Chondrocyte (in vitro differentiated cells): ENCODE results near the gene ADAT3. TPM values are rescaled to one million over a fixed set of nuclear protein-coding genes. Genes with fewer than 3 reads are reported as not detected.

ENCODE experiments used
- DNase-seq: peaks from one replicate; pipeline ENCODE4 v3.0.0; 2021; ENCODE audit warnings: mixed read lengths, low spot score
- H3K27ac Mint-ChIP-seq: one replicate; pipeline ENCODE4 v1.8.0; 2021; ENCODE audit warnings: mild to moderate bottlenecking, moderate library complexity, mixed read lengths; ENCODE audit not compliant: unreplicated experiment
- H3K27me3 Mint-ChIP-seq: 2 replicates; pipeline ENCODE4 v1.8.0; 2021; ENCODE audit warnings: low read depth, mixed read lengths
- H3K36me3 Mint-ChIP-seq: 2 replicates; pipeline ENCODE4 v1.8.0; 2021; ENCODE audit warnings: low read depth, mixed read lengths
- H3K4me1 Mint-ChIP-seq: 2 replicates; pipeline ENCODE4 v1.8.0; 2021; ENCODE audit warnings: low read depth, mild to moderate bottlenecking, mixed read lengths
- H3K4me3 Mint-ChIP-seq: one replicate; pipeline ENCODE4 v1.8.0; 2021; ENCODE audit warnings: mild to moderate bottlenecking, moderate library complexity, mixed read lengths; ENCODE audit not compliant: unreplicated experiment
- H3K9me3 Mint-ChIP-seq: 2 replicates; pipeline ENCODE4 v1.8.0; 2021; ENCODE audit warnings: low read depth, mixed read lengths
- CTCF ChIP-seq: fragments of 200-600 bp; sonication (generic); IDR thresholded peaks from 2 replicates; pipeline ENCODE4 v1.5.0; 2021; ENCODE audit warnings: antibody characterized with exemption, mild to moderate bottlenecking, moderate library complexity
- long read RNA-seq: library from polyadenylated mRNA; stranded (forward); transcript quantifications from one replicate; pipeline ENCODE4 v2.0.0, GENCODE V29; 2021
- total RNA-seq: library from RNA; stranded (reverse); gene quantifications from 3 replicates; pipeline ENCODE4 v1.2.1, GENCODE V29; 2021

Gene ADAT3
- 3.2 to 4.3 TPM (median 3.6 TPM) in 3 replicates for total RNA-seq
- long read RNA-seq, transcript ADAT3-201 (2 exons, 1,620 nt), result major isoform, 7 of 11 reads
- long read RNA-seq, partial matches to known transcripts, result 0 of 11 reads
- long read RNA-seq, other reads (novel, unspliced or antisense), result 4 of 11 reads

- Mint-ChIP-seq H3K4me3 (peak within 1 kb of the TSS; percentile 84), H3K4me1 (peaks cover 39% of the 10 kb centered on the region), H3K27me3 (no peaks in the 10 kb centered on the region), H3K27ac (peak within 1 kb of the TSS; percentile 91), H3K9me3 (no peaks in the 10 kb centered on the region), H3K36me3 (no peaks in the 10 kb centered on the region)
- DNase-seq, result peak; percentile 100
- TF ChIP-seq CTCF, result no peak
Observed at GRCh38 chr19:1905110-1905862, at the start of gene ADAT3, which contains the start of gene SCAMP4. ADAT3 (plus strand) TSS chr19:1905399; CDS start chr19:1912048, 6,649 bp downstream. SCAMP4 (plus strand) TSS chr19:1905399; CDS start chr19:1915020, 9,621 bp downstream.

- DNase-seq, result no peak
Observed at GRCh38 chr19:1855828-1856255, 49.4 kb upstream of the ADAT3 start.

GRCh38 chr19:1856345-1856697 lies 48.9 kb upstream of the ADAT3 start:
- DNase-seq, result no peak
- Mint-ChIP-seq H3K4me3 (peak overlapping the region; percentile 9), H3K27me3 (no peaks in the 10 kb centered on the region), H3K36me3 (no peaks in the 10 kb centered on the region), H3K4me1 (peaks cover 61% of the 10 kb centered on the region), H3K27ac (peak overlapping the region; percentile 73), H3K9me3 (no peaks in the 10 kb centered on the region)
- TF ChIP-seq CTCF, result no peak

More at GRCh38 chr19:1855828-1856255, 49.4 kb upstream of the ADAT3 start:
- peak overlapping the region; percentile 74 for H3K27ac Mint-ChIP-seq
- no peaks in the 10 kb centered on the region for H3K27me3 Mint-ChIP-seq
- H3K4me3 Mint-ChIP-seq, result peak overlapping the region; percentile 22
- no peaks in the 10 kb centered on the region for H3K36me3 Mint-ChIP-seq
- H3K4me1 Mint-ChIP-seq, result peaks cover 56% of the 10 kb centered on the region
- H3K9me3 Mint-ChIP-seq, result no peaks in the 10 kb centered on the region
- TF ChIP-seq CTCF, result no peak

- no peak overlapping the region for H3K27ac Mint-ChIP-seq
- no peak for DNase-seq
Observed at GRCh38 chr19:1856698-1857603, 48.2 kb upstream of the ADAT3 start.

More at GRCh38 chr19:1856698-1857603, 48.2 kb upstream of the ADAT3 start:
- H3K36me3 Mint-ChIP-seq, result no peaks in the 10 kb centered on the region
- no peak overlapping the region for H3K4me3 Mint-ChIP-seq
- H3K9me3 Mint-ChIP-seq, result no peaks in the 10 kb centered on the region
- H3K4me1 Mint-ChIP-seq, result peaks cover 67% of the 10 kb centered on the region
- no peaks in the 10 kb centered on the region for H3K27me3 Mint-ChIP-seq
- TF ChIP-seq CTCF, result no peak
